GM12875 (cell line): ENCODE data around the gene CCDC30.

Experiments
- H3K4me3 ChIP-seq: one replicate; pipeline ENCODE4 v1.5.1; 2011; ENCODE audit warnings: low read depth, low read length, control low read depth
- CTCF ChIP-seq: IDR thresholded peaks from 2 replicates; pipeline ENCODE4 v1.5.1; 2011; ENCODE audit warnings: low read depth, mild to moderate bottlenecking, control low read depth, inconsistent platforms, low read length, moderate library complexity, borderline replicate concordance; ENCODE audit not compliant: insufficient read depth

CCDC30 gene

GRCh38 chr1:42450061-42450460 lies 13.0 kb upstream of the CCDC30 start:
- no peak overlapping the region for H3K4me3 ChIP-seq
- TF ChIP-seq CTCF: no peak

- H3K4me3 ChIP-seq: no peak overlapping the region
- TF ChIP-seq CTCF: no peak
Measured at GRCh38 chr1:42453386-42453785, 9.7 kb upstream of the CCDC30 start.

- no peak overlapping the region for H3K4me3 ChIP-seq
- no peak for TF ChIP-seq CTCF
Measured at GRCh38 chr1:42454403-42454802, 8.7 kb upstream of the CCDC30 start.

- H3K4me3 ChIP-seq: peak within 1 kb of the TSS; percentile 95
- no peak for TF ChIP-seq CTCF
Measured at GRCh38 chr1:42456010-42456753, 6.9 kb upstream of the CCDC30 start, which contains the start of the genes PPCS and ZMYND12. Gene PPCS (plus strand): TSS chr1:42456543. CDS start chr1:42456566, 23 bp downstream. Gene ZMYND12 (minus strand): TSS chr1:42456022. CDS start chr1:42455997, 25 bp downstream.

- H3K4me3 ChIP-seq: peak overlapping the region; percentile 95
- TF ChIP-seq CTCF: no peak
Measured at GRCh38 chr1:42456754-42457089, 6.4 kb upstream of the CCDC30 start.

- H3K4me3 ChIP-seq: no peak overlapping the region
- TF ChIP-seq CTCF: no peak
Measured at GRCh38 chr1:42461196-42461595, 1.9 kb upstream of the CCDC30 start.

- no peak overlapping the region for H3K4me3 ChIP-seq
- TF ChIP-seq CTCF: no peak
Measured at GRCh38 chr1:42463921-42464320, 835 bp downstream of the CCDC30 start.
